Body of pancreas (tissue), 4 donors: Measurements from ENCODE around the gene TMEM235.

Experiments
- POLR2A ChIP-seq, 3 donors: fragments of 450-650 bp; IDR thresholded peaks; one replicate each; pipeline ENCODE4 v1.6.1; 2016; ENCODE audit warnings: antibody characterized with exemption in 3 of 3, mild to moderate bottlenecking in 2 of 3
- TF ChIP-seq, protein P1 (sequence below), 7 experiments: fragments of 450-650 bp in 4 of 7; fragments of 200-600 bp in 3 of 7; sonication (generic) in 3 of 7; IDR thresholded peaks; one replicate each; pipeline ENCODE4 v1.5.1; 2016 to 2019; ENCODE audit warnings: antibody characterized with exemption in 7 of 7

DNA sequence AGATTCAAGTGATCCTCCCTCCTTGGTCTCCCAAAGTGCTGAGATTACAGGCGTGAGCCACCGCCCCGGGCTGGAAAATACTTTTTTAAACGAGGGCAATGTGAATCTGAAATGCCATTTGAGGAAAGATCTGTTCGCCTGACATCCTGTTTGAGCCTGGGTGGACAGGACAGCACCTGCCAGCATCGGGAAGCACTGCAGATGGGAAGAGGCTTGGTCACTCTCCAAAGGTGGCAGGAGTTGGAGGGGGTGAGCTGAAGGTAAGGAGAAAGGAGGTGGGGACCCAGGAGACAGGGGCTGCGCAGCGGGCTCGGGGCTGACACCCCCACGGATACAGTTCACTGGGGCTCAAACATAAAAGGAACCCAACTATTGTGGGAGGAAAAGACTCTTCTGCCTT is 21.3 kb upstream of the TMEM235 start:
- TF ChIP-seq, protein P1, sequence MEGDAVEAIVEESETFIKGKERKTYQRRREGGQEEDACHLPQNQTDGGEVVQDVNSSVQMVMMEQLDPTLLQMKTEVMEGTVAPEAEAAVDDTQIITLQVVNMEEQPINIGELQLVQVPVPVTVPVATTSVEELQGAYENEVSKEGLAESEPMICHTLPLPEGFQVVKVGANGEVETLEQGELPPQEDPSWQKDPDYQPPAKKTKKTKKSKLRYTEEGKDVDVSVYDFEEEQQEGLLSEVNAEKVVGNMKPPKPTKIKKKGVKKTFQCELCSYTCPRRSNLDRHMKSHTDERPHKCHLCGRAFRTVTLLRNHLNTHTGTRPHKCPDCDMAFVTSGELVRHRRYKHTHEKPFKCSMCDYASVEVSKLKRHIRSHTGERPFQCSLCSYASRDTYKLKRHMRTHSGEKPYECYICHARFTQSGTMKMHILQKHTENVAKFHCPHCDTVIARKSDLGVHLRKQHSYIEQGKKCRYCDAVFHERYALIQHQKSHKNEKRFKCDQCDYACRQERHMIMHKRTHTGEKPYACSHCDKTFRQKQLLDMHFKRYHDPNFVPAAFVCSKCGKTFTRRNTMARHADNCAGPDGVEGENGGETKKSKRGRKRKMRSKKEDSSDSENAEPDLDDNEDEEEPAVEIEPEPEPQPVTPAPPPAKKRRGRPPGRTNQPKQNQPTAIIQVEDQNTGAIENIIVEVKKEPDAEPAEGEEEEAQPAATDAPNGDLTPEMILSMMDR (IDR thresholded peaks at IDR 0.05): no peak
- TF ChIP-seq POLR2A (IDR thresholded peaks at IDR 0.05): no peak
